ENCODE data around the gene EBP.

Gene EBP

DNA sequence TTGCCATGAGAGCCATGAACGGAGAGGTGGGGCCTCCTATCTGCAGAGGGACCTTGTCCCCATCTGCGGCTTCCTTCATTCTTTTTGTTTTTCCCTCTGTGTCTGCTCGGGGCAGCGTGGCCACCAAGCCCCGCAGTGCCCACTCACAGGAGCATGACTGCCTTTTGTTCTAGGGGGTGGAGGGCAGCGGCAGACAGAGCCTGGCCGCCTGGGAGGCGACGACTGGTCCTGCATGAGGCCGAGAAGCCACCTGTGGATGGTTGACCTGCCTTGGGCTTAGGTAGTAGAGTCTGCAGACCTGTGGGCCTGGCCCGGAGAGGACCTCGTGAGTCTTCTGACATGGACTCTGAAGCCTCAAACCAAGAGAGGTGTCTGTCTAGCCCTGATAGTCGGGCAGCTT lies 54.0 kb downstream of the EBP start:
- peak overlapping the region; percentile 90 for H3K27ac ChIP-seq
- no peak for TF ChIP-seq ZFX (IDR thresholded peaks at IDR 0.05; ENCODE audit: borderline replicate concordance)
- TF ChIP-seq CTCF (IDR thresholded peaks at IDR 0.05), result no peak

GRCh38 chrX:48576108-48576507 lies 54.5 kb downstream of the EBP start:
- peak overlapping the region; percentile 90; the same call in 1 of the 2 replicates for H3K27ac ChIP-seq
- TF ChIP-seq ZFX (IDR thresholded peaks at IDR 0.05; ENCODE audit: borderline replicate concordance), result no peak
- no peak for TF ChIP-seq CTCF (IDR thresholded peaks at IDR 0.05)
